Inferior parietal cortex (tissue), 1 donor: ENCODE results near the gene KIF3B.
"Not testable (repeated sequence)": the region's sequence is repeated elsewhere in the genome, so short reads cannot be mapped to it uniquely, and the experiment has no call there.

ENCODE experiments used
- DNase-seq: peaks from one replicate; pipeline ENCODE4 v3.0.0-alpha.2; 2016; ENCODE audit errors: extremely low spot score

KIF3B gene

DNA sequence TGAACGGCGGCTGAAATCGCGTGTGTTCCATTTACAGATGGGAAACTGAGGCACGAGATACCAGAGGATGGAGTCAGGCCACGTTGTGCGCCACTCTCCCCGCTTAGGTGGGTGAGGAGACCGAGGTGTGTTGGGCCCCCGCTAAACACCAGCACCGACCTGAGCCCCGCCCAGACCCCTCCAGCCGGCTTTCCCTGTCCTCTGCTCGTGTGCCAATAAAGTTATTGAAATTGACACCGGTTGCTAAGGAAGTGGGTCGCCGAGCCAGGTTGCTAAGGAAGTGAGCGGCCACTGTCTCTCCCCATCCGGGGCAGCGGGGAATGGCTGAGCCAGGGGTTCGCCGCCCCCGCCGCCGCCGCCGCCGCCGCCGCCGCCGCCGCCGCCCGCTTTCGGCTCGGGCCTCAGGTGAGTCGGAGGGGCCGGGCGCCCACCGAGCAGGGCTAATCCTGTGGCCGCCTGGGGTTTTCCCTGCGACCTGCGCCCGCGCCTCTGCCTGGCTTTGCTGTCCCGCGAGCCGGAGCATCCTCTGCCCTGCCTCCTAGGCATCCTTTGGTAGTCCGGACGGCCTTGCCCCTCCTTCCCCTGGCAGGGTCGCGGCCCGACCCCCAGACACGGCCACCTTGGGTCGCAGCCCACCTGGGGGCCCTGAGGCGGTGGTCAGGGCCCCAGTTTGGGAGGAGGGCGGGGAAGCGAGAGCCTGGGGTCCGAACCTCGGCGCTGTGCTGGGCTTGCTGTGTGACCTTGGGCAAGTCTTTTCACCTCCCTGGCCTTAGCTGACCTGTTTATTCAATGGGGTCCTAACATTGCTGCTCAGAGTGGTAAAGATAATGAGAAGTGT is at the start of gene KIF3B:
Gene KIF3B, plus strand, starts transcription at position 291 of the 838 bp plus-strand sequence. CDS start 32,127 bp downstream, outside the sequence.
- DNase-seq = peak; percentile 92

DNA sequence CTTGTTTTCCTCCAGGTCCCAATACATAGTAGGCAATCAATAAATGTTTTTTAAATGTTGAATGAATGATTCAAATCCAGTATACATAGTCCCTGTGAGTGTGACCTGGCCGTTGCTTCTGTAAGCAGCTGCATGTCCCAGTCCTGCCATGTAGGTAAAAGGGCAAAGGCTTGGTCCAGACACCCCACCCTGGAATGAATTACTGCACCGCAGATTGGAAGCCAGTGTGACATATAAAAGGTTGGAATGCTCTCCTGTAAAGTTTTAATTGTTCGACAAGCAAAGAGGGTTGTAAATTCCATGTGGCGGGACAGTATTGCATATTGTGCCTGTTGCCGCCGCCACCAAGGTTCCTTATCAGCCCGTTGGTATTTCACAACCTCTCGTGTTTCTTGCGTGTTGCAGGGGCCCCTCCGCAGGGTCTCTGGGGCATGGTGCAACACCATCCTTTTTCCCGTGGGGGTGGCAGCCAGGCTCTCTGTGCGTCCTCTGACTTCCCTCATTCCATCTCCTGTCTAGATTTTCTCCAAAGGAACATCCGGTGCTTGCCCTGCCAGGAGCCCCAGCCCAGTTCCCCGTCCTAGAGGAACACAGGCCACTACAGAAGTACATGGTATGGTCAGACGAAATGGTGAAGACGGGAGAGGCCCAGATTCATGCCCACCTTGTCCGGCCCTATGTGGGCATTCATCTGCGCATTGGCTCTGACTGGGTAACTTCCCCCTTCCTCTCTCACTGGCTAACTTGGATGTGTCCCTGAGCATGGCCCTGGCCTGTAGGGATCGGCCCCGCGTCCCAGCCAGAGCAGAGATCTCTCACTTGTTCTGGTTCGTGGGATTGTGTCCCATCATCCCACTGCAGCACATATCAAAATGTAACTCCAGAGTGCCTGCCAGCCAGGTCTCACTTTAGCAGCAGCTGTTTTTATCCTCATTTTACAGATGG is 49.4 kb upstream of the KIF3B start:
- DNase-seq = no peak

DNA sequence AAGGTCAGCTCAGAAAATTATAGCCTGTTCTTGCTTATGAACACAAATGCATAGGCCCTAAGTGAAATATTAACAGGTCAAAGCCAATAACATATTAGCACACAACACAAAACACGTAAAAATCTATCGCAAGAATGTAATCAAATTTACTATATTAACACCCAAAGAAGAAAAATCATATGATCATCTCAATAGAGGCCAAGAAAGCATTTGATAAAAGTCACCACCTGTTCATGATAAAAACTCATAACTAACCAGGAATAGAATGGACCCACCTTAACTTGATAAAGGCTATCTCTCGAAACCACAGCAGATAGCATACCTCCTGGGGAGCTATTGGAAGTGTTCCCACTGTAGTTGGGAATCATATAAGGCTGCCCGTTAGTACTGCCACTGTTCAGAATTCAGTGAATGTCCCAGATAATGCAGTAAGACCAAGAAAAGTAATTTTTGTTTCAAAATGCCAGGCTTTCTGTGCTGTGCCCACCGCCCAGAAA is 48.2 kb upstream of the KIF3B start:
- no peak for DNase-seq

DNA sequence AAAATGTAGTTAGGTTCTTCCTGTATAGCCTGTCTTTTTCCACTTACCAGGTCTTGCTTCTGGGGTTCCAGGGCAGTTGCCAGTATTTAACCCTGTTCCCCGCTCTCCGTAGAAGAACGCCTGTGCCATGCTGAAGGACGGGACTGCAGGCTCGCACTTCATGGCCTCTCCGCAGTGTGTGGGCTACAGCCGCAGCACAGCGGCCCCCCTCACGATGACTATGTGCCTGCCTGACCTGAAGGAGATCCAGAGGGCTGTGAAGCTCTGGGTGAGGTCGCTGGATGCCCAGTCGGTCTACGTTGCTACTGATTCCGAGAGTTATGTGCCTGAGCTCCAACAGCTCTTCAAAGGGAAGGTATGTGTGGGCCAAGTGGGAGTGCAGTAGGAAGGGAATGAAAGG is 46.7 kb upstream of the KIF3B start:
- DNase-seq = no peak

DNA sequence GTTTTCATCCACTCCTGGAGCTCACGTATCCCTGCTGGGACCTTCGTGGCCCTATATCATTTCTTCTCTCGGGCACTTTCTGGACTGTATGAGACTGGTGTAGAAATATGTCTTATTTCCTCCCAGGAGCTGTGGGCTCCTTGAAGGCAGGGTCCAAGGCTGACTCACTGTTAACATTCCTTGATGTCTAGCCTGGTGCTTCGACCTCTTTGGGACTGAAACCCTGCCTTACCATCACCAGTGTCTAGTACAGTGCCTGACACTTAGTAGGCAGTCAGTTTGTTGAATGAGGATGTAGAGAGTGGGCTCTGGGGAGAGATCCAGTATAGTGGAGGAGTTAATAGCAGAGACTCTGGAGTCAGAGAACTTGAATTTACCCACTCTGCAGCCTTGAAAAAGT is 46.2 kb upstream of the KIF3B start:
- no peak for DNase-seq

DNA sequence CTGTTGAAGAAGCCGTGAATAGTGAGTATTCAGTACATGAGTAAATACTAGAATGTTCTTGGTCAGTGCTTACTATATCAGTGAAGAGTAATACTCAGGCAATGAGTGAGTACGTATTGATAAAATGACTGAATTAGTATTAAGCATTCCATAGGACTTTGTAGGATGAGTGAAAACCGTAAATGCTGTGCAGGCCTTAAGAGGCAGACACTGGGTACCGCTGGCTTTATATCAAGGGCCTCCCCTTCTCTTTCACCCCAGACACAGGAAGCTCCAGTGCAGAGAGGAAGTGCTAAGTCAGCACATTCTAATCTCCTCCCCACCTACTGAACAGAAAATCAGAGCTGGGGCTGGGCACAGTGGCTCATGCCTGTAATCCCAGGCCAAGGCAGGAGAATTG is 45.6 kb upstream of the KIF3B start:
- DNase-seq = no peak

DNA sequence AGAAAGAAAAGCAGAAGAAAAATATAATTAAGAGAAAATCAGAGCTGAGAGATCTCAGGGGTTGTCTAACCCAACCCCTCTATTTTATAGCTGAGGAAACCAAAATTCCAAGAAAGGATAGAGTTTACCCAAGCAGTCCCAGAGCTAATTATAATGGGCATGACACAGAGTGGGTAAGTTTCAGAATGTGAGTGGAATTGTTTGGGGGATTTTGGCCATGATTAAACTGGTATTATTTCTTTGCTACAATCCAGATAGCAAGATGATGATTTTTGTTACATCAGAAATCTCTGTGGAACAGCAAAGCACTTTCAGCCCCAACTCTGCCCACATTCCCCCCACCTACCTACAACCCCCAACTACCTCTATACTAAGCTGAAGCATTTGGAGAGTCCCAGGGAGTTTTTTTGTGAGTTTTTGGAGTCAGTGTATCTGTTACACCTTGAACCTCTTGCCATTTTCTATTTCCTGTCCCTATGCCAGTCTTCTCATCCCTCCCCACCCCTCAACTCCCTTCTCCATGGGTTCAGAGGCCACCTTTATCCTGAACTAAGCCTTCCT is 45.0 kb upstream of the KIF3B start:
- no peak for DNase-seq

DNA sequence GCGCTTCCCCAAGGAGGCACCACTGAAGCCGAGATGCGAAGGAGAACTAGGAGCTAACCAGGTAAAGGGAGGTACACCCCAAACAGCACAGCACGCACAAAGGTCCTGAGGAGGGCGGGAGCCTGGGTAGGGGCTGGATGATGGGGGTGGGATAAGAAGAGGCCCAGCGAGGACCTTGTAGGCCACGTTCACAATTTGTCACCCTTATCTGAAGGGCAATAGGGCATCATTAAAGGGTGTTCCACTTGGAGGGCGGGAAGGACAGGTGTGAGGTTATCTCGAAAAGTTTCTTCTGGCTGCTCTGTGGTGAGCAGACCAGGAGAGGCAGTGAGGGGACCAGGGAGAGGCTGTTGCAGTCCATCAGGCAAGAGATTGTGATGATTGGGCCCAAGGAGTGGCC is 44.2 kb upstream of the KIF3B start:
- DNase-seq = no peak

DNA sequence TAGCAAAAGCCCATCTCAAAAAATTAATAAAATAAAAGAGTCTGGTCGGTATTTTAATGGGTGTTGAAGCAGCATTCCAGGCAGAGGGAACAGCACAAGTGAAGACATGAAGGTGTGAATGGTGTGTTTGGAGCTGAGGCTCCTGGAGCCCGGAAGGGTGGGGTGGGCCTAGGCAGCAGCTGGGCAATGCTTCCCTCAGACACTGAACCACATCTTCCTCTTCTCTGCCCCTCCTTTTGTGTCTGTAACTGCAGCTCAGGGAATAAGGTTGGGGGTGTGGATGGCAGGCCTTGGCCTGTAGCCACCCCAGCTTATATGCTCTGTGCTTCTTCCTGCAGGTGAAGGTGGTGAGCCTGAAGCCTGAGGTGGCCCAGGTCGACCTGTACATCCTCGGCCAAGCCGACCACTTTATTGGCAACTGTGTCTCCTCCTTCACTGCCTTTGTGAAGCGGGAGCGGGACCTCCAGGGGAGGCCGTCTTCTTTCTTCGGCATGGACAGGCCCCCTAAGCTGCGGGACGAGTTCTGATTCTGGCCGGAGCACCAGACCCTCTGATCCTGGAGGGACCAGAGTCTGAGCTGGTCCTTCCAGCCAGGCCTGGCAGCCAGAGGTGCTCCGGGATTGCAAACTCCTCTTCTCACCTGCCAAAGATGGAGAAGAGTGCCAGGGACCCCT is 43.2 kb upstream of the KIF3B start:
- DNase-seq = no peak

DNA sequence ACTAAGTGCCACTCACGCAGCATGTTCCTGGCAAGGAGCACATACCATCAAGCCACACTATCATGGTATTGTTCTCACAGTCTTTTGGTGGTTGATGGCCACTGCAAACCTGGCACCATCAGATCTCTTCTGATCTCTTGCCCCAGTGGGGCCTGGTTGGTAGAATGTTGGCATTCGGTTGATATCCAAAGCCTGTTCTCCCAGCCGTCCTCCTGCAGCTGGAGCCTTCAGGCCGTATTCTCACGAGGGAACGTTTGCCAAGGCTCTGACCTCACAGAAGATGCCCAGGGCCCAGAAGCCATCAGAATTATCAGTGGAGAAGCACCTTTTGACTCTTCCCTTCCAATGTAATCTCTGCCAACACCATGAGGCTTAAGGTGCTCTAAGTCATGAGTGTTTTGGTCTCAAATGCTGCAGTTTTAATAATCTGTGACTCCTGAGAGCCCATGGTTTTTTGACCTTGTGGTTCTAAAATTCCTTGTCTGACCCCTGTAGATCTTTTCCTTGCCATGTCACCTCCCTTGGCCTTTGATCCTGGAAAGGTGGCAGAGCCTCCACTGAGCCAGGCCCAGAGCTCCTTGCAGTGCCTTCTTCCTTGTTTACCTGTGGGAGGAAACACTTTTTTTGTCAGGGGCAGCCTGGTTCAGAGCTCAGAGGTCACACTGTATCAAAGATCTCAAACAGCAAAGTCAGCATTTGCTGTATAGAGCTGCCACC is 42.0 kb upstream of the KIF3B start:
- DNase-seq = no peak

DNA sequence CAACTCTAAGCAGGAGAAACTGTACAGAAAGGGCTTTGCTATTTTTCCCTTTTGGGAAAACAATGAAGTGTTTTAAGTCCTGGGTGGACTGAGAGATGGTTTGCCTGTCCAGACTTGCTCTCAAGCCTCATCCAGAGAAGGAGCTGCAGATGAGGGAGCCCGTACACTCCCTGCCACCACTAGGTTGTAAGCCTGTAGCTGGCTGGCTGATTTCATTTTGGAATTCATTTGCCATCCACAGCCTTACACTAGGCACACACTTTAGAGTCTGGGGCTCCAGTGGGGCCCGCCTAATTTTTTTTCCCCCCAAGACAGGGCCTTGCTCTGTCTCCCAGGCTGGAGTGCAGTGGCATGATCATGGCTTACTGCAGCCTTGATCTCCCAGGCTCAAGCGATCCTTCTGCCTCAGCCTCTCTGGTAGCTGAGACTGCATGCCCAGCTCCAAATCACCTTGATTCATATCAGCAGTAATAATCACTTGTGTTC is 41.4 kb upstream of the KIF3B start:
- DNase-seq = no peak

DNA sequence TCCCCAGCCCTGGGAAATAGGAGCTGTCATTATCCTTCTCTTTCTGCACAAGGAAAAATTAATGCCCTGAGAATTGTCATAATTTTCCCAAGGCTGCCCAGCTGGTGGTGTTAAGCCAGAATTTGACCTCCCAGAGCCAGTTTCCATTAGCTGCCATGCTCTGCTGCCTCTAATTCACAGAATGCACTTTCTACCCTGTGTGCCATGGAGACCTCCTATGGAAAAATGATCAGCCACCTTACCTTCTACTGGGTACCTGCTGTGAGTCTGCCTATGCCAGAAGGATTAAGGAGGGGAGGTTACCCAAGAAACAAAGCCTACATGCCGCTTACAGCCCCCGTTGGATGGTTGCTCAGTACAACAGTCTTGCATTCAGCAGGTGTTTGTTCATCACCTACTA is 40.6 kb upstream of the KIF3B start:
- no peak for DNase-seq

DNA sequence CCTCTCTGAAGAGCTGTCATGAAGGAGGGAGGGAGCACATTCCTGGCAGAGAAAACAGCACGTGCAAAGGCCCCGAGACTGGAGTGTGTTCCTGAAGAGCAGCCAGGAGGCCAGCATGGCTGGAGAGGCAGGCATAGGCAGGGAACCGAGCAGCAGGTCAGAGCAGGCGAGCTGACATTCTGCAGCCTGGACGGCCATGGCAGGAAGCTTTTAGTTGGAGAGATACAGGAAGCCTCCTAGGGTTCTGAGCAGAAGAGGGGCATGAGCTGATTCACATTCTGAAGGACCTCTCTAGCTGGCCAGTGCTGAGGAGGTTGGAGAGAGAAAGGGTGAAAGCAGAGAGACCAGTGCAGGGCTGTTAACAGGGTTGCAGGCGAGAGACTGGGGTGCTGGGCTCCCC is 40.0 kb upstream of the KIF3B start:
- DNase-seq = no peak

DNA sequence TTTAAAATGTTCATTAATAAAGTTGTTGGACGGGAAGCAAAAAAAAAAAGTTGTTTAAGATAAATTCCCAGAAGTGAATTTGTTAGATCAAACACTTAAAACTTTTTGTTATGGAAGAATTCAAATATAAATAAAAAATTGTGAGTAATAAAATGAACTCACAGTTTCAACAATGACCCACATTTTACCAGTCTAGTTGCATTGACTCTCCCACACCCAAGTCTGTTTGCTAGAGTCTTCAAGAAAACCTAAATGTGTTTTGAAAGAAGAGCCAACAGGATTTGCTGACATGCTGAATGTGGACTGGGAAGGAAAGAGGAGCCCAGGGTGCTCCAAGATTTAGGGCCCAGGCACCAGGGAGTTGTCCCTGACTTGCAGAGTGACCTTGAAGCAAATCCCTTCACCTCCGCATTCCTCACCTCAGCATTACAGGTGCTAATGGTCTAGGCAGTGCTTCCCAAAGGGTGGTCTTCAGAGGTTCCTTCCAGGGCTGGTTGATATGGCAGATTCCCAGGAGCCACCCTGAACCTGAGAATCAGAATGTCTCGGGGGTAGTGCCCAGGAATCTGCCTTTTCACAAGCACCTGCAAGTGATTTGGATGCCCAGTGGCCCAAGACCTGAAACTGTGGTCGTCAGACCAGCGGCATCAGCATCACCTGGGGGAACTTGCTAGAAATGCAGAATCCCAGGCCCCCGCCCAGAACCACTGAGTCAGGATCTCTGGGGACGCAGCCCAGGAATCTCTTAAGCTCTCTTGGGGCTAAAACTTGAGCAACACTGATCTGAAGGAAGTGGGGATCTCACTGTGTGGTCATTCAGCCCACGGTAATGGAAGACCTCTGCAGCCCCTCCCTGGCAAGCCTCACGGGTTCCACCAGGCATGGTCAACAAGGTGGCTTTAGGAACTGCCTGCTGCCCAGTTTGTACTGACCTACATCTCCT is 38.7 kb upstream of the KIF3B start:
- DNase-seq = no peak

DNA sequence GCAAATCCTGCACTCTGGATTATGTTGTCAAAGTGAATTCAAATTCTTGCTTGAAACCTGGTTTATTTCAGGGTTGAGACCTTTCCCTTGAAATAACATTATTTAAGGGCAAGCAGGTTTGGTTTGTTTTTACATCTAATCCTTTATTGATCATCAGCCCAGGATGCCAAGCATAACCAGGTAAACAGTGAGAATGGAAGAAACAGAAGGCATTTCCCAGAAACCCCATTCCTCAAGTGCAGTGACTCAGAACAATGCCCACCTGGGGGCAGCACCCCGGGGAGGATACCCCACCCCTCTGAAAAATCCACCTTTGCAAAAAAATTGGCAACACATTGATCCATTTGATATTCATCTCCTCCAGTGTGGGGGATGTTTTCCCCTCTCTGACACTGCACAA is 37.2 kb upstream of the KIF3B start:
- DNase-seq = no peak

DNA sequence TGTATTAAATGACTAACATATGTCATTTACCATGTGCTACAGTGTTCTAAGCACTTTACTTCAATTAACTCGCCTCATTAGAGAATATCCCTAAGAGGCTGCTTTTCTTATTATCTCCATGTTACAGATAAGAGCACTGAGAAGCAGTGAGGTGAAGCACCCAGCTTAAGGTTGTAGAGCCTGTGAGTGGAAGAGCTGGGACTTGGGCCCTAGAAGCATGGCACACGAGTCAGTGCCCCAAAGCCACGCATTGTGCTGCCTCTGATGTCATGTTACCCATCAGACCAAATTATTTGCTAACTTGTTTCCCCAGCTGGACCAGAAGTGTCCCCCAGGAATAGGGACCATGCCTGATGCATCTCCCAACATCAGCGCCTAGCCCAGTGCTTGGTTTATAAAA is 35.6 kb upstream of the KIF3B start:
- no peak for DNase-seq

DNA sequence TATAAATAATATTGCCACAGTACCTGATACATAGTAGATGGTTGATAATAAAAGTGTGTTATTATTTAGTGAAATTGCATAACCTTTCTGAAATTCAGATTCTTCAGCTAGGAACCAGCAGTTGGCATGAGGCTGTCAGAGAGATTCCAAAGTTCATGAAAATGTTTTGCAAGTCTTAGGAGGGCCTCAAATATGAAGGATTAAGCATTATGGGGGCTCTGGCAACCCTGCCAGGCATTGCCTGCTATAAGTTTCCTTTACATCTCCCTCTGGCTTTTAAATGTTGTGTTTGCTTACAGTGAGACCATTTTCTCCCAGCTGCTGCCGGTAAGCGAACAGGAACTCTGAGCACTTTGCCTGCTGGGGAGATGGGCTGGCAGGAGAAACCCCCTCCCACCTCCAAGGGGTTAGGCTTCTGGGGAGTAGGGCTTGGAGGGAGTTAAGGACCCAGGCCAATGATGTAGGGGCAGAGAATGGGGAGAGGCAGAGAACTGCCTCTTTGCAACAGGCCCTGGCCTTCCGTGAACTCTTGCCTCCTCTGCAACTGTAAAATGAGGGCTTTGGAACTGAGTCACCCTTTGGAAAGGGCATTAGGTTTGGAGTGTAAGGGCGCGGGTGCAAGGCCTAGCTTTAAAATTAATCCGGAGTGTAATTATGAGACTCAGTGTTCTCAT is 33.2 kb upstream of the KIF3B start:
- no peak for DNase-seq

DNA sequence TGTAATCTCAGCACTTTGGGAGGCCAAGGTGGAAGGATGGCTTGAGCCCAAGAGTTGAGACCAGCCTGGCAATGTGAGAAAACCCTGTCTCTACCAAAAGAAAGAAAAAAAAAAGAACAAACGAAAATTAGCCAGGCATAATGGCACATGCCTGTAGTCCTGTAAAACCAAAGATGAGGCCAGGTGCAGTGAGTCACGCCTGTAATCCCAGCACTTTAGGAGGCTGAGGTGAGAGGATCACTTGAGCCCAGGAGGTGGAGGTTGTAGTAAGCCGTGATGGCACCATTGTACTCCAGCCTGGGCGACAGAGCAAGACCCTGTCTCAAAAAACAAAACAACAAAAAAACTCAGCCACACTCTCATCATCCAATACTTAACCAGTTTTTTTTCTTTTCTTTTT is 32.5 kb upstream of the KIF3B start:
- no peak for DNase-seq

DNA sequence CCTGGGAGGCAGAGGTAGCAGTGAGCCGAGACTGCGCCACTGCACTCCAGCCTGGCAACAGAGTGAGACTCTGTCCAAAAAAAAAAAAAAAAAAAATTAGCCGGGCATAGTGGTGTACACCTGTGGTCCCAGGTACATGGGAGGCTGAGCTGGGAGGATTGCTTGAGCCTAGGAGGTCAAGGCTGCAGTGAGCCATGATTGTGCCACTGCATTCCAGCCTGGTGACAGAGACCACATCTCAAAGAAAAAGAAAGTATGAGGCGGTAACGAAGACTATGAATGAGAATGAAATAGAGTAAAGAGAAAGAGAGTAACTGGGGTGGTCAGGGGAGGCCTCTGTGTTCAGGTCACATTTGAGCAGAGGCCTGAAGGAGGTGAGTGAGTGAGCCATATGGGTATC is 31.2 kb upstream of the KIF3B start:
- not testable (repeated sequence) for DNase-seq
